ENCODE measurements around the gene INSRR. TPM values are rescaled to one million over a fixed set of nuclear protein-coding genes. Genes with fewer than 3 reads are reported as not detected.

Gene INSRR
- polyA plus RNA-seq, 2 of the 4 experiments (the other 2 are of a cell fraction), result not detected

DNA sequence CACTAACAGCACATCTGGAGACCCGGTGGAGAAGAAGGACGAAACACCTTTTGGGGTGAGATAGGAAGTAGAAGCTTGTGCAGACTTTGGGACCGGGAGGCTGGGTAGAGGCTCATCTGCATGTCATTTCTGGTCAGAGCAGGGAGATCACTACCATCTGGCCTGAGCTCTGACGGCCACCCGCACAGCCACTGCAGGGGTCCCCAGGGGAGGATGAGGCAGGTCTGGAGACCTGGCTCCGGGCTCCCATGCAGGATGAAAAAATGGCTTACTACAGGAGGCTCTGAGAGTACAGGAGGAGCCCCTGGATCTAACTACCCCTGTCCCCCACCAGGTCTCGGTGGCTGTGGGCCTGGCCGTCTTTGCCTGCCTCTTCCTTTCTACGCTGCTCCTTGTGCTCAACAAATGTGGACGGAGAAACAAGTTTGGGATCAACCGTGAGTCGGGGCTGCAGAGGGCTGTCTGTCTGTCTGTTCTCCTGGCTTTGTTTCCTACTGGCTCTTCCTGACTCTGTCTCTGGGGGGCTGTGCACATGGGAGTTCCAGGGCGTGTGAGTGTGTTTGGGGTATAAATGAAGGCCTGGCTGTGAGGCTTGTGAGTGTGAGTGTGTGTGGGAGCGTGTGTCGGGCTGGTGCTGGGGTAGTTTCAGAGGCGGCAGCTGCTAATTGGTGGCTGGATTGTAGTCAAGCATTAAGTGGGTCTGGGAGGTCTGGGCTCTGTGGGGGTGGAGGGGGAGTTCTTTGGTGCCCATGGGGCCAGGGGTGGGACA is 15.8 kb upstream of the INSRR start:
- no peak overlapping the region for H3K4me3 ChIP-seq
- TF ChIP-seq, protein P1, sequence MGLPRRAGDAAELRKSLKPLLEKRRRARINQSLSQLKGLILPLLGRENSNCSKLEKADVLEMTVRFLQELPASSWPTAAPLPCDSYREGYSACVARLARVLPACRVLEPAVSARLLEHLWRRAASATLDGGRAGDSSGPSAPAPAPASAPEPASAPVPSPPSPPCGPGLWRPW (IDR thresholded peaks at IDR 0.05), result no peak
- TF ChIP-seq EHF (CRISPR knock-in tag; IDR thresholded peaks at IDR 0.05), result no peak
- TF ChIP-seq RNF2 (IDR thresholded peaks at IDR 0.05; ENCODE audit: borderline replicate concordance, low read depth), result no peak
- no peak for TF ChIP-seq EHMT2 (IDR thresholded peaks at IDR 0.05; ENCODE audit: low read depth)
- no peak for TF ChIP-seq JUN (IDR thresholded peaks at IDR 0.05)
- TF ChIP-seq HEYL (CRISPR knock-in tag; IDR thresholded peaks at IDR 0.05), result no peak
- TF ChIP-seq CBX2 (IDR thresholded peaks at IDR 0.05; ENCODE audit: borderline replicate concordance, low read depth), result no peak
- TF ChIP-seq TP53 (CRISPR knock-in tag; IDR thresholded peaks at IDR 0.05), result no peak
- no peak for TF ChIP-seq NPAS2 (CRISPR knock-in tag; IDR thresholded peaks at IDR 0.05; ENCODE audit: borderline replicate concordance)
- TF ChIP-seq CHD4 (IDR thresholded peaks at IDR 0.05; ENCODE audit: borderline replicate concordance), result no peak
- no peak for TF ChIP-seq CEBPB (IDR thresholded peaks at IDR 0.05)
- TF ChIP-seq MAFK (IDR thresholded peaks at IDR 0.05; ENCODE audit: partially characterized antibody), result no peak
- no peak for TF ChIP-seq HOXA7 (CRISPR knock-in tag; IDR thresholded peaks at IDR 0.05)
- no peak for TF ChIP-seq POLR2A (IDR thresholded peaks at IDR 0.05; ENCODE audit: low read length)
- no peak for TF ChIP-seq HOXB13 (CRISPR knock-in tag; IDR thresholded peaks at IDR 0.05; ENCODE audit: low read depth)
- TF ChIP-seq EP300 (IDR thresholded peaks at IDR 0.05), result no peak
- TF ChIP-seq PHF8 (IDR thresholded peaks at IDR 0.05; ENCODE audit: borderline replicate concordance, low read depth), result no peak
- no peak for TF ChIP-seq FOSL2 (IDR thresholded peaks at IDR 0.05)
- no peak for TF ChIP-seq FOSL2 (CRISPR knock-in tag; IDR thresholded peaks at IDR 0.05)
- no peak for TF ChIP-seq RAD21 (conservative IDR thresholded peaks at IDR 0.05 in 1 of 2, IDR thresholded peaks at IDR 0.05 in 1 of 2)
- no peak overlapping the region for H3K4me2 ChIP-seq
- POLR2A ChIA-PET, result no interaction called here
- no peak for DNase-seq (ENCODE audit: low read depth in 1 of 2, low spot score in 1 of 2)
- WGBS (ENCODE audit: missing lambda C conversion rate), result 81% methylated on average over 16 of the region's 16 CpGs
- no peak for ATAC-seq
- no peaks in the 10 kb centered on the region for H3K9me3 ChIP-seq
- H3K4me1 ChIP-seq, result peaks cover 13% of the 10 kb centered on the region
- CTCF ChIA-PET, result interaction anchor here (0.6 to 20.8 kb wide), 11 partner anchors 12 to 185 kb away, joined by 3 to 239 read pairs (median 6); partner anchors contain the start of genes INSRR, NTRK1 and PEAR1
- no peak for FAIRE-seq
- no peak overlapping the region for H3K27ac ChIP-seq

DNA sequence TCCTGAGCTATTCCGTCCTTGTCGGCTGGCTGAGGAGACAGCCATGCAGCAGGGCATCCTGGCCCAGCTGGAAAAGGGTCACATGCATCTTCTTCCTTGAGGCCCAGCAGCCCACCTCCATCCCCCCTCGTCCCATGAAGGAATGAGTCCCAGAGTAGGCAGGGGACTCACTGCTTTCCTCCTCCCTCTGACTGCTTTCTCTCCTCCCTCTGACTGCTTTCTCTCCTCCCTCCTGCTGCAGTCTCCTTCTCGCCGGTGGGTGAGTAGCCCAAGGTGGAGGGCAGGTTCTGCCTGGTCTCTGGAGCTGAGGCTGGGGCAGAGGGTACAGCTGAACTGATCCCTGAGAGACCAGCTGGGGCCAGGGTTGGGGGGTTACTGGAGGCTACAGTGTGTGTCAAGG is 15.2 kb upstream of the INSRR start:
- H3K4me2 ChIP-seq, result no peak overlapping the region
- H3K4me3 ChIP-seq, result no peak overlapping the region
- CTCF ChIA-PET, result interaction anchor here (0.6 to 20.8 kb wide), 11 partner anchors 10 to 215 kb away, joined by 3 to 239 read pairs (median 5); partner anchors contain the start of genes INSRR, NTRK1 and PEAR1
- 78% methylated on average over 5 of the region's 5 CpGs for WGBS (ENCODE audit: missing lambda C conversion rate)
- H3K27ac ChIP-seq, result no peak overlapping the region
- ATAC-seq (no peak), DNase-seq (ENCODE audit: low read depth in 1 of 2, low spot score in 1 of 2) (no peak), FAIRE-seq (no peak)
- POLR2A ChIA-PET, result no interaction called here
- TF ChIP-seq JUN (IDR thresholded peaks at IDR 0.05) (no peak), HOXB13 (CRISPR knock-in tag; IDR thresholded peaks at IDR 0.05; ENCODE audit: low read depth) (no peak), CBX2 (IDR thresholded peaks at IDR 0.05; ENCODE audit: borderline replicate concordance, low read depth) (no peak), E2F6 (IDR thresholded peaks at IDR 0.05; ENCODE audit: borderline replicate concordance, low read depth) (no peak), MAFK (IDR thresholded peaks at IDR 0.05; ENCODE audit: partially characterized antibody) (no peak), HDAC2 (IDR thresholded peaks at IDR 0.05) (no peak), PHF8 (IDR thresholded peaks at IDR 0.05; ENCODE audit: borderline replicate concordance, low read depth) (no peak), ZFP36 (IDR thresholded peaks at IDR 0.05; ENCODE audit: borderline replicate concordance, partially characterized antibody) (no peak), HOXA7 (CRISPR knock-in tag; IDR thresholded peaks at IDR 0.05) (no peak), SREBF2 (IDR thresholded peaks at IDR 0.05) (no peak), CBX8 (IDR thresholded peaks at IDR 0.05) (no peak), EHF (CRISPR knock-in tag; IDR thresholded peaks at IDR 0.05) (no peak), KDM1A (IDR thresholded peaks at IDR 0.05; ENCODE audit: low read depth) (no peak)
- TF ChIP-seq, protein P2, sequence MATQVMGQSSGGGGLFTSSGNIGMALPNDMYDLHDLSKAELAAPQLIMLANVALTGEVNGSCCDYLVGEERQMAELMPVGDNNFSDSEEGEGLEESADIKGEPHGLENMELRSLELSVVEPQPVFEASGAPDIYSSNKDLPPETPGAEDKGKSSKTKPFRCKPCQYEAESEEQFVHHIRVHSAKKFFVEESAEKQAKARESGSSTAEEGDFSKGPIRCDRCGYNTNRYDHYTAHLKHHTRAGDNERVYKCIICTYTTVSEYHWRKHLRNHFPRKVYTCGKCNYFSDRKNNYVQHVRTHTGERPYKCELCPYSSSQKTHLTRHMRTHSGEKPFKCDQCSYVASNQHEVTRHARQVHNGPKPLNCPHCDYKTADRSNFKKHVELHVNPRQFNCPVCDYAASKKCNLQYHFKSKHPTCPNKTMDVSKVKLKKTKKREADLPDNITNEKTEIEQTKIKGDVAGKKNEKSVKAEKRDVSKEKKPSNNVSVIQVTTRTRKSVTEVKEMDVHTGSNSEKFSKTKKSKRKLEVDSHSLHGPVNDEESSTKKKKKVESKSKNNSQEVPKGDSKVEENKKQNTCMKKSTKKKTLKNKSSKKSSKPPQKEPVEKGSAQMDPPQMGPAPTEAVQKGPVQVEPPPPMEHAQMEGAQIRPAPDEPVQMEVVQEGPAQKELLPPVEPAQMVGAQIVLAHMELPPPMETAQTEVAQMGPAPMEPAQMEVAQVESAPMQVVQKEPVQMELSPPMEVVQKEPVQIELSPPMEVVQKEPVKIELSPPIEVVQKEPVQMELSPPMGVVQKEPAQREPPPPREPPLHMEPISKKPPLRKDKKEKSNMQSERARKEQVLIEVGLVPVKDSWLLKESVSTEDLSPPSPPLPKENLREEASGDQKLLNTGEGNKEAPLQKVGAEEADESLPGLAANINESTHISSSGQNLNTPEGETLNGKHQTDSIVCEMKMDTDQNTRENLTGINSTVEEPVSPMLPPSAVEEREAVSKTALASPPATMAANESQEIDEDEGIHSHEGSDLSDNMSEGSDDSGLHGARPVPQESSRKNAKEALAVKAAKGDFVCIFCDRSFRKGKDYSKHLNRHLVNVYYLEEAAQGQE (IDR thresholded peaks at IDR 0.05), result no peak
- peaks cover 13% of the 10 kb centered on the region for H3K4me1 ChIP-seq
- no peaks in the 10 kb centered on the region for H3K9me3 ChIP-seq

Data from A549 (cell line).